HepG2 (cell line): ENCODE results near the gene FAM124B. TPM values are rescaled to one million over a fixed set of nuclear protein-coding genes. Genes with fewer than 3 reads are reported as not detected.

ENCODE experiments used
- ATAC-seq: fragments of 200-7000 bp; cut with Tn5 transposase; 3 replicates; pipeline ENCODE4 v1.9.1; 2020; ENCODE audit warnings: mild to moderate bottlenecking, moderate library complexity
- BruUV-seq: library from RNA; stranded (reverse); fragments of 400-500 nt; replicated peaks from 2 replicates; lab custom pipeline; 2021; lab: Mats Ljungman, UMichigan
- CTCF ChIA-PET: fragments of 300-600 bp; formaldehyde crosslinking; extraction: SDS; loops from one replicate; lab custom pipeline; 2021; ENCODE audit warnings: low total read pairs, inconsistent platforms, low intra/inter-chr PET ratio; lab: Yijun Ruan, JAX
- POLR2A ChIA-PET: fragments of 350-600 bp; sonication (Branson Sonifier 250); formaldehyde crosslinking; loops from one replicate; lab custom pipeline; 2020; ENCODE audit warnings: antibody characterized with exemption, inconsistent platforms; lab: Yijun Ruan, JAX
- DNase-seq: peaks from one replicate; pipeline ENCODE4 v3.0.0-alpha.2; 2015; ENCODE audit warnings: low spot score
- FAIRE-seq: peaks from 3 replicates; lab custom pipeline; 2011; peaks lifted over from hg19 to GRCh38; lab: Jason Lieb, UNC
- H2AFZ ChIP-seq: one replicate; pipeline ENCODE4 v1.6.1; 2011; ENCODE audit warnings: low read length, inconsistent platforms
- H3K27ac ChIP-seq: fragments of 300-600 bp; 3 replicates; pipeline ENCODE4 v1.8.0; 2011; ENCODE audit warnings: mixed run types, mild to moderate bottlenecking, mixed read lengths, low read length, inconsistent platforms; ENCODE audit not compliant: insufficient read depth; ENCODE audit errors: extremely low read length
- H3K27me3 ChIP-seq, 2 experiments: fragments of 200-600 bp in 1 of 2; 2 replicates in 1 of 2; 3 replicates in 1 of 2; pipeline versions ENCODE4 v1.6.0 to v1.8.0; 2011; ENCODE audit warnings: low read length in 2 of 2, mild to moderate bottlenecking in 2 of 2, moderate library complexity in 2 of 2, inconsistent platforms in 1 of 2; ENCODE audit not compliant: insufficient read depth in 2 of 2, control insufficient read depth in 1 of 2
- H3K36me3 ChIP-seq, 2 experiments: fragments of 200-600 bp in 1 of 2; replicated peaks in 1 of 2; 2 replicates in 1 of 2; 3 replicates in 1 of 2; pipeline versions ENCODE4 v1.5.1 to v1.8.0; 2011; ENCODE audit warnings: low read length in 2 of 2, inconsistent platforms in 1 of 2; ENCODE audit not compliant: insufficient read depth in 2 of 2, control insufficient read depth in 1 of 2
- H3K4me1 ChIP-seq: 2 replicates; pipeline ENCODE4 v1.5.1; 2012; ENCODE audit warnings: low read length, inconsistent platforms; ENCODE audit not compliant: insufficient read depth
- H3K4me2 ChIP-seq: 2 replicates; pipeline ENCODE4 v1.6.0; 2011; ENCODE audit warnings: low read depth, low read length, inconsistent platforms
- H3K4me3 ChIP-seq, 3 experiments: fragments of 200-600 bp in 1 of 3; sonication (generic), shearing (Covaris generic) in 1 of 3; replicated peaks in 1 of 3; 2 replicates each; pipeline ENCODE4 v1.5.1; 2011 to 2016; ENCODE audit warnings: low read length in 3 of 3, inconsistent platforms in 2 of 3, low read depth in 2 of 3, mild to moderate bottlenecking in 2 of 3, control low read depth in 1 of 3, mixed read lengths in 1 of 3; ENCODE audit not compliant: insufficient read depth in 1 of 3
- H3K79me2 ChIP-seq: one replicate; pipeline ENCODE4 v1.6.1; 2011; ENCODE audit warnings: low read length, inconsistent platforms; ENCODE audit not compliant: insufficient read depth
- H3K9ac ChIP-seq: 2 replicates; pipeline ENCODE4 v1.6.0; 2011; ENCODE audit warnings: mild to moderate bottlenecking, low read depth, low read length, inconsistent platforms; ENCODE audit not compliant: insufficient read depth
- H3K9me3 ChIP-seq: 2 replicates; pipeline ENCODE4 v1.5.1; 2012; ENCODE audit warnings: mild to moderate bottlenecking, low read length
- H4K20me1 ChIP-seq: 2 replicates; pipeline ENCODE4 v1.6.0; 2011; ENCODE audit warnings: inconsistent platforms, mild to moderate bottlenecking, low read length, moderate library complexity; ENCODE audit not compliant: insufficient read depth
- ARID3A ChIP-seq: IDR thresholded peaks from 2 replicates; pipeline ENCODE4 v1.6.1; 2012; ENCODE audit warnings: low read depth, low read length, improper control_type of control experiment
- BRCA1 ChIP-seq: sonication (generic); formaldehyde crosslinking; IDR thresholded peaks from 2 replicates; pipeline ENCODE4 v1.4.0; 2020; ENCODE audit warnings: missing genetic modification reagents
- ELF1 ChIP-seq: sonication (generic); formaldehyde crosslinking; IDR thresholded peaks from 2 replicates; pipeline ENCODE4 v1.4.0; 2020; ENCODE audit warnings: missing genetic modification reagents
- ESRRA ChIP-seq: sonication (generic); formaldehyde crosslinking; IDR thresholded peaks from 2 replicates; pipeline ENCODE4 v1.5.1; 2020; ENCODE audit warnings: mild to moderate bottlenecking, low read depth, missing genetic modification reagents
- GRHL1 ChIP-seq: sonication (generic); formaldehyde crosslinking; conservative IDR thresholded peaks from 2 replicates; pipeline ENCODE4 v1.8.0; 2022; ENCODE audit warnings: missing genetic modification reagents
- HMGA1 ChIP-seq: sonication (generic); formaldehyde crosslinking; conservative IDR thresholded peaks from 2 replicates; pipeline ENCODE4 v1.4.0; 2020; ENCODE audit warnings: missing genetic modification reagents
- MXD4 ChIP-seq: IDR thresholded peaks from 2 replicates; pipeline ENCODE4 v1.6.1; 2016; ENCODE audit warnings: mild to moderate bottlenecking, missing biosample characterization, missing genetic modification reagents
- NCOA1 ChIP-seq: sonication (generic); formaldehyde crosslinking; IDR thresholded peaks from 2 replicates; pipeline ENCODE4 v1.9.0; 2021; ENCODE audit warnings: missing genetic modification reagents
- NRL ChIP-seq: sonication (generic); formaldehyde crosslinking; IDR thresholded peaks from 2 replicates; pipeline ENCODE4 v1.5.0; 2020; ENCODE audit warnings: missing genetic modification reagents, mild to moderate bottlenecking, moderate library complexity, borderline replicate concordance
- PRDM15 ChIP-seq: sonication (generic); formaldehyde crosslinking; IDR thresholded peaks from 2 replicates; pipeline ENCODE4 v1.4.0; 2020; ENCODE audit warnings: missing genetic modification reagents
- SSRP1 ChIP-seq: IDR thresholded peaks from 2 replicates; pipeline ENCODE4 v1.6.1; 2016; ENCODE audit warnings: control low read depth
- TEF ChIP-seq: sonication (generic); formaldehyde crosslinking; IDR thresholded peaks from 2 replicates; pipeline ENCODE4 v1.5.0; 2020; ENCODE audit warnings: missing genetic modification reagents
- ZNF460 ChIP-seq: sonication (generic); formaldehyde crosslinking; IDR thresholded peaks from 2 replicates; pipeline ENCODE4 v1.5.1; 2020; ENCODE audit warnings: missing genetic modification reagents, mild to moderate bottlenecking, borderline replicate concordance
- ZNF513 ChIP-seq: sonication (generic); formaldehyde crosslinking; conservative IDR thresholded peaks from 2 replicates; pipeline ENCODE4 v1.5.0; 2020; ENCODE audit warnings: missing genetic modification reagents
- ZNF720 ChIP-seq: sonication (generic); formaldehyde crosslinking; IDR thresholded peaks from 2 replicates; pipeline ENCODE4 v1.4.0; 2020; ENCODE audit warnings: missing genetic modification reagents
- ZSCAN25 ChIP-seq: sonication (generic); formaldehyde crosslinking; IDR thresholded peaks from 2 replicates; pipeline ENCODE4 v1.8.0; 2022; ENCODE audit warnings: mild to moderate bottlenecking, missing genetic modification reagents
- WGBS: methylation state at CpG from one replicate; pipeline ENCODE4 v1.1.6; 2017; ENCODE audit warnings: low lambda C conversion rate; 5-methylcytosine and 5-hydroxymethylcytosine counted together
- in situ Hi-C: cut with HindIII; loops from 2 replicates; pipeline ENCODE4 v1.10.0; 2017; ENCODE audit warnings: low pct_unique_long_range_greater_than_20kb; ENCODE audit not compliant: extremely low pct_ligation_motif_present
- intact Hi-C: fragments of 100-400 bp; cut with micrococcal nuclease; formaldehyde crosslinking; loops from one replicate; pipeline ENCODE4 v1.10.0; 2022; ENCODE audit not compliant: unreplicated experiment
- polyA plus RNA-seq, 8 experiments: library from polyadenylated mRNA; depleted of rRNA in 3 of 8; stranded (reverse) in 7 of 8; unstranded in 1 of 8; fragments of >200 nt; fragmentation: Illumina TruSeq in 4 of 8; extraction: Trizol in 4 of 8; gene quantifications; 2 replicates each; pipeline versions ENCODE4 v1.2.1 to v1.2.3, GENCODE V29; 2011 to 2016; ENCODE audit warnings: low read depth in 4 of 8, missing spikeins in 1 of 8, mixed read lengths in 1 of 8; ENCODE audit not compliant: insufficient read depth in 1 of 8
- total RNA-seq, 5 experiments: library from RNA; depleted of rRNA; stranded (reverse); fragments of >200 nt; fragmentation: Illumina TruSeq; extraction: Trizol; gene quantifications; 2 replicates each; pipeline ENCODE4 v1.2.3, GENCODE V29; 2016; ENCODE audit warnings: low read depth in 1 of 5

The FAM124B gene
- total and polyA plus RNA-seq, 2 of the 13 experiments (the other 11 are each of a cell fraction or from before 2014, with no cell fraction given): not detected

GRCh38 chr2:224343226-224343625, 58.7 kb downstream of the FAM124B start:
- ATAC-seq (no peak), FAIRE-seq (no peak), DNase-seq (no peak)
- 8% methylated on average over 4 of the region's 4 CpGs for WGBS
- H3K79me2 ChIP-seq: no peaks in the 10 kb centered on the region
- H3K9ac ChIP-seq: no peak overlapping the region
- ChIA-PET POLR2A (interaction anchor here (0.6 kb wide), 1 partner anchor 11 kb away, joined by 3 read pairs; no protein-coding TSS in a partner anchor), CTCF (no interaction called here)
- H3K4me1 ChIP-seq: no peaks in the 10 kb centered on the region
- no TSS peak for BruUV-seq
- in situ Hi-C loops (no loop called here), intact Hi-C loops (no loop called here)
- TF ChIP-seq ZNF513 (CRISPR knock-in tag) (no peak), ZNF460 (no peak), PRDM15 (CRISPR knock-in tag) (no peak), MXD4 (CRISPR knock-in tag) (no peak), BRCA1 (CRISPR knock-in tag) (no peak), NRL (CRISPR knock-in tag) (no peak), ARID3A (no peak), NCOA1 (CRISPR knock-in tag) (no peak), TEF (CRISPR knock-in tag) (no peak), GRHL1 (no peak), ELF1 (CRISPR knock-in tag) (no peak), ZSCAN25 (CRISPR knock-in tag) (no peak), HMGA1 (no peak), ZNF720 (CRISPR knock-in tag) (no peak), SSRP1 (CRISPR knock-in tag) (no peak), ESRRA (CRISPR knock-in tag) (no peak)
- no peaks in the 10 kb centered on the region for H3K9me3 ChIP-seq
- H4K20me1 ChIP-seq: no peaks in the 10 kb centered on the region
- no peaks in the 10 kb centered on the region for H3K27me3 ChIP-seq
- no peak overlapping the region for H3K4me3 ChIP-seq
- H2AFZ ChIP-seq: no peak overlapping the region
- no peak overlapping the region for H3K27ac ChIP-seq
- no peaks in the 10 kb centered on the region for H3K36me3 ChIP-seq
- no peak overlapping the region for H3K4me2 ChIP-seq
